ENCODE measurements around the gene PATL1. TPM values are rescaled to one million over a fixed set of nuclear protein-coding genes. Genes with fewer than 3 reads are reported as not detected.
A peak's percentile ranks its signal among the peaks of the same experiment; 100 is the strongest.
"Not testable (repeated sequence)": the region's sequence is repeated elsewhere in the genome, so short reads cannot be mapped to it uniquely, and the experiment has no call there.

Gene PATL1, protein sequence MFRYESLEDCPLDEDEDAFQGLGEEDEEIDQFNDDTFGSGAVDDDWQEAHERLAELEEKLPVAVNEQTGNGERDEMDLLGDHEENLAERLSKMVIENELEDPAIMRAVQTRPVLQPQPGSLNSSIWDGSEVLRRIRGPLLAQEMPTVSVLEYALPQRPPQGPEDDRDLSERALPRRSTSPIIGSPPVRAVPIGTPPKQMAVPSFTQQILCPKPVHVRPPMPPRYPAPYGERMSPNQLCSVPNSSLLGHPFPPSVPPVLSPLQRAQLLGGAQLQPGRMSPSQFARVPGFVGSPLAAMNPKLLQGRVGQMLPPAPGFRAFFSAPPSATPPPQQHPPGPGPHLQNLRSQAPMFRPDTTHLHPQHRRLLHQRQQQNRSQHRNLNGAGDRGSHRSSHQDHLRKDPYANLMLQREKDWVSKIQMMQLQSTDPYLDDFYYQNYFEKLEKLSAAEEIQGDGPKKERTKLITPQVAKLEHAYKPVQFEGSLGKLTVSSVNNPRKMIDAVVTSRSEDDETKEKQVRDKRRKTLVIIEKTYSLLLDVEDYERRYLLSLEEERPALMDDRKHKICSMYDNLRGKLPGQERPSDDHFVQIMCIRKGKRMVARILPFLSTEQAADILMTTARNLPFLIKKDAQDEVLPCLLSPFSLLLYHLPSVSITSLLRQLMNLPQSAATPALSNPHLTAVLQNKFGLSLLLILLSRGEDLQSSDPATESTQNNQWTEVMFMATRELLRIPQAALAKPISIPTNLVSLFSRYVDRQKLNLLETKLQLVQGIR
- total RNA-seq = 10 to 100 TPM; 72.3 to 88.0 TPM

DNA sequence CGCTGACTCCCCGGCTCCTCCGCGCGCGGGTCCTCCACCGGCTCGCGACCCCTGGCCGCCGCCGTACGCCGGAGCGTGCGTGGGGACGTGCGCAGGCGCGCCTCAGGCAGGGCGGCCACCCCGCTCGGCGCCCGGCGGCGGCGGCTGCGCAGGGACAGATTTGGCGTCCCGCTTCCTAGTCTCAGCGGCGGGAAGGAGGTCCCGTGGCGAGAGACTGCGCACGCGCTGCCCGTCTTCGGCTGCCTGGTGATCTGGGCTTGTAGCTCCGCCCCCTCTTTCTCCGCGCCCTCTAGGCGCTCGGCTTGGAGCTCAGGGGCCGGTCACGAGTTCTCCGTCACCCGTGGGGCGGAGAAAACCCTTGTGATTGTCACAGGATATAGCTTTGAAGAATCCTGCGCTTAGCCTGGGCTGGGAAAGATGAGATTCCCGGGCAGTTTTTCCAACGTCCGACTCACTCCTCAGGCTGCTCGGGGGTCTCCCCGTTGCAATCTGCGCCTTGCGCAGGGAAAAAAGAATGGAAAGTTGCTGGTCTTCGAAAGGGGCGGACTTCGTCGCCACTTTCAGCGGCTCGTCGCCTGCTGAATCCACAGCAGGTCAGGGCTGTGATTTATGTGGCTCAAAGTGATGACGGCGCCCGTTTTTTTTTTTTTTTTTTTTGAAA is at the start of gene PATL1:
Gene PATL1 (minus strand): TSS at position 88 of the 661 bp plus-strand sequence. CDS start 142 bp downstream, outside the sequence.
- DNase-seq (ENCODE audit: low spot score in 2 of 2) (peak; percentile 97 to 99), ATAC-seq (peak; percentile 94)
- H3K27ac Mint-ChIP-seq = peak within 1 kb of the TSS; percentile 94 to 98
- no peaks in the 10 kb centered on the region for H3K9me3 Mint-ChIP-seq
- H3K36me3 Mint-ChIP-seq = peaks cover 23 to 39% of the 10 kb centered on the region in 2 donors

DNA sequence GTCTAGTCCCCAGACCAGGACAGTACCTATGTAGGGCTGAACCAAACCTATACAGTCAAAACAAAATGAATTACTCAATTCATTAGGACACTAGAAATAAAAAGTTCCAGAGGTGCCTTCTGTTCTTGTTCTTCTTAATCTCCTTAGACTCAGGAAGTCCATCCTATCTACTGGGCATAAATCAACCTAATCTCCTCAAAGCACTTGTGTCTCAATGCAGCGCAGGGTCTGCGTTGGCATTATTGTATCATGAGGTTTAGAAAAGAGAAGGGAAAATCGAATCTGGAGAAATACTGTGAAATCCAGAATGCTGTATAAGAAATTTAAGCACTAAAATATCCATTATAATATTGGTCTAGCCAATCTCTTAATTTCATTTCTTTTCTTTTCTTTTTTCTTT is 47.2 kb upstream of the PATL1 start:
- ATAC-seq (no peak), DNase-seq (ENCODE audit: low spot score in 2 of 2) (no peak)
- H3K27ac Mint-ChIP-seq = no peak overlapping the region
- H3K9me3 Mint-ChIP-seq = no peaks in the 10 kb centered on the region
- no peaks in the 10 kb centered on the region for H3K36me3 Mint-ChIP-seq

DNA sequence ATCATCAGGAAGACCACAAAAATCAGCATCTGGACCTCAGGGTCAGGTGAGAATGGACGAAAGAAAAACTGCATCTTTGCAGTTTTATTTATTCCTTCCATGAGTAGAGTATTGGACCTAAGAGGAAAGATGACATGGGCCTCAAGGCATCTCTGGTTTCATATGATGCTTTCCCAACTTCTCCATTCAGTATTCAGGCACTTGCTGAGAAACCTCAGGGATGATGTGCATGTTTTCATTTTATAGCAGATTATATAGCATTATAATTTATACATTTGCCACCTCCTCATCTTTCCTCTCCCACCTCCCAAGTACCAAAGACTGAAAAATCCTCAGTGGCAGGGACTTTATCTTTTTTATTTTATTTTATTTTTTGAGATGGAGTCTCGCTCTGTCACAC is 44.9 kb upstream of the PATL1 start, which contains the start of gene OR10V1:
Gene OR10V1 (minus strand): TSS at position 101 of the 400 bp plus-strand sequence. CDS start 0 bp downstream, at position 101.
- Mint-ChIP-seq H3K36me3 (no peaks in the 10 kb centered on the region), H3K27ac (no peak within 1 kb of the TSS), H3K9me3 (no peaks in the 10 kb centered on the region)
- ATAC-seq = no peak
- no peak for DNase-seq (ENCODE audit: low spot score in 2 of 2)

DNA sequence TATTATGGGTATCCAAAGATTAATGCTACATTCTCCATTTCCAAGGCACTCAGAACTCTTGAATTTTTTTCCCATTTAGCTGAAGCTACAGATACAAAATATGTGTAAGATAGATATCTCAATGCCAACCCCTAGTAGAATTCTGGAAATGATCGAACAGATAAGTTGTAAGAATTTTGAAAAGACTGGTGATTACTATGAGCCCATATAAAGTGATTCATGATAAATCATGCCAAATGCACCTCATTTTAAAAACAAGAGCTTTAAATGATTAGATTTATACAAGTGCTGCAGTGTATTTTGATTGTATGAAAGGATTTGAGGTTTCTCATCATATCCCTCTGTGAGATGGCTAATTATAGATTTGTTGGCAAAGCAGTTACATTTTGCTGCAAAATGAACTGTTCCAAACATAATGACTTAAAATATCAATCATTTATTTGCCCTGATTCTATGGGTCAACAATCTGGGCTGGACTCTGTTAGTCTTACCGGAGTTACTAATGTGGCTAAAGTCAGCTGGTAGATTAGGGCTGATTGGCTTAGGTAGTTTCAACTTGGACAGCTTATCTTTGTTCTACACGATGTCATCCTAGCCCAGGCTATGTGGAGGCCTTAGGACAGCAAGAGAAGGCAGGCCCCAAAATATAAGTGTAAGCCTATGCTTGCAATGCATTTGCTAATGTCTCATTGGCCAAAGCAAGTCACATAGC is 41.5 kb upstream of the PATL1 start:
- Mint-ChIP-seq H3K9me3 (no peaks in the 10 kb centered on the region), H3K36me3 (no peaks in the 10 kb centered on the region), H3K27ac (no peak overlapping the region)
- ATAC-seq (no peak), DNase-seq (ENCODE audit: low spot score in 2 of 2) (no peak)

DNA sequence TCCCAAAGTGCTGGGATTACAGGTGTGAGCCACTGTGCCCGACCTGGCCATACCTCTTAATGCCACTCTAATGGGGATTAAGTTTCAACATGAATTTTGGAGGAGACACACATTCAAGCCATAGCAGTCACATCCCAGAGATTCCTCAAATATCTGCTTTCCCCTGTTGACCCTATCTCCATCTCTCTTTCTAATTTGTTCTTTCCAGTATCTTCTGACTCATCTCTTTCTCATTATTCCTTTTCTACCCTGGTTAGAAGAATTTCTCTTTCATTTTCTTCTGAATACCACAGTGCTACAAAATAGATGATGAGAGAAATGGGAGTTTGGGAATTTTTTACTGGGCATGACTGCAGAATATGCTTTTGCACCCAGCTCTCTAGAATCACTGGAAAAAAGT is 39.7 kb upstream of the PATL1 start:
- no peak for DNase-seq (ENCODE audit: low spot score in 2 of 2)
- ATAC-seq = no peak
- Mint-ChIP-seq H3K36me3 (no peaks in the 10 kb centered on the region), H3K9me3 (no peaks in the 10 kb centered on the region), H3K27ac (no peak overlapping the region)

DNA sequence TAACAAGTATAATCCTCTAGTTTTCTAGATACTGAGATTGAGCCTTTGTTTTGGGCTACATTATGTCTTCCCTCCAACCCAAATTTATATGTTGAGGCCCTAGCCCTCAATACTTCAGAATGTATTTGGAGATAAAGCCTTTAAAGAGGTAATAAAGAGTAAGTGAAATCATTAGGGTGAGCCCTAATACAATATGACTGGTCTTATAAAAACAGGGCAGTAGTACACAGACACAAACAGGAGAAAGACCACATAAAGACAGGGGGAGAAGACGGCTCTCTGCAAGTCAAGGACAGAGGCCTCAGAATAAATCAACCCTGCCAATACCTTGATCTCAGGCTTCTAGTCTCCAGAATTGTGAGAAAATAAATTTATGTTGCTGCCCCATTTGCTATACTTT is 38.5 kb upstream of the PATL1 start:
- Mint-ChIP-seq H3K27ac (no peak overlapping the region), H3K36me3 (no peaks in the 10 kb centered on the region), H3K9me3 (no peaks in the 10 kb centered on the region)
- ATAC-seq (no peak), DNase-seq (ENCODE audit: low spot score in 2 of 2) (no peak)

DNA sequence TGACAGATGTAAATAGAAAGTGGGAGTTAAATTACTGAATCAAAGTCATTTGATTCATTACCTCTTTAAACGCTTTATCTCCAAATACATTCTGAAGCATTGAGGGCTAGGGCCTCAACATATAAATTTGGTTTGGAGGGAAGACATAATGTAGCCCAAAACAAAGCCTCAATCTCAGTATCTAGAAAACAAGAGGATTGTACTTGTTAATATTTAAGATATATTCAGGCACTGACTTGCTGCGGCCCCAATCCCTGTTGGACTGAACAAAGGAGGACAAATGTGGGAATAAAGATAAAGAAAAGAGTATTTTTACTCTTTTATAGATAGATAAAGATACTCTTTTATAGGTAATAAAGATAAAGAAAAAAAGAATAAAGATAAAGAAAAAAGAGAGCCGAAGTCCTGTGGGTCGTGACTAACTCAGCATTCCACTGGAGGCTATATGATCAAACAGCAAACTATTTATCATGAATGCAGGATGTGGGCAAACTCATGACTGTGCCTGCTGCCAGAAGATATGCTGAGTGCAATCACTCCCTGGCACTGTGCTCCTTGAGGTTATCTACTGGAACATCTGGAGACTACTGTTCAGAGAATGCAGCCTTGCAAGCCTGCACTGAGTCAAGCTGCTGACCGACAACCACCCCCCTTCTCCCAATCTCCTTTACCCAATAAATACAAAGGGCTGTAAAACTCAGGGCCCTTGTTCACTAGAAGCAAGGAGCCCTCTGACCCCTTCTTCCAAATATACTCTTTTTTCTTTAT is 37.9 kb upstream of the PATL1 start:
- ATAC-seq (no peak), DNase-seq (ENCODE audit: low spot score in 2 of 2) (no peak)
- Mint-ChIP-seq H3K36me3 (no peaks in the 10 kb centered on the region), H3K27ac (no peak overlapping the region), H3K9me3 (no peaks in the 10 kb centered on the region)

DNA sequence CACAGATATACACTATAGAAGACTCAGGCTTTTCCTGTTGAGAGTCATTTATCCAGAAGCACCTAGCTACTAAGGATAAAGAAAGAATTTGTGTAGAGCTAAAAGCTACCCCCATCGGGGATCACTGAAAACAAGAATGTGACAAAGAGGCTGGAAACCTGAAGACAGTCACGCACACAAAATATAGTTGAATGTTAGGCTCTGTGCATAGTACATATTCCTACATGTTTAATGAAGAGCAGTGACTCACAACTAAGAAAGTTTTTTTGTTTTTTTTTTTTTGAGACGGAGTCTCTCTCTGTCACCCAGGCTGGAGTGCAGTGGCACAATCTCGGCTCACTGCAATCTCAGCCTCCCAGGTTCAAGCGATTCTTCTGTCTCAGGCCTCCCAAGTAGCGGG is 36.5 kb upstream of the PATL1 start:
- Mint-ChIP-seq H3K27ac (no peak overlapping the region), H3K9me3 (no peaks in the 10 kb centered on the region), H3K36me3 (no peaks in the 10 kb centered on the region)
- ATAC-seq (no peak), DNase-seq (ENCODE audit: low spot score in 2 of 2) (no peak)

DNA sequence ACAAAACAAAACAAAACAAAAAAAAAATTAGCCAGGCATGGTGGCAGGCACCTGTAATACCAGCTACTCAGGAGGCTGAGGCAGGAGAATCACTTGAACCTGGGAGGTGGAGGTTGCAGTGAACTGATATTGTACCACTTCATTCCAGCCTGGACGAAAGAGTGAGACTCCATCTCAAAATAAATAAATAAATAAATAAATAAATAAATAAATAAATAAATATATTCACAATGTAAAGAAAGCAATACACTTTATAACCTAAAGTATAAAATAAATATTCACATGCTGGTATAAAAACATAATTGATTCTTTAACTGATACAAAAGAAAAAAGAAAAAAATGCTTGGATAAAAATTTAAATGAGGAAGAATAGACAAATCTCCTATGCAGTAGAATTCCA is 34.7 kb upstream of the PATL1 start:
- not testable (repeated sequence) for ATAC-seq; H3K27ac Mint-ChIP-seq; DNase-seq (ENCODE audit: low spot score in 2 of 2); H3K9me3 Mint-ChIP-seq; H3K36me3 Mint-ChIP-seq

DNA sequence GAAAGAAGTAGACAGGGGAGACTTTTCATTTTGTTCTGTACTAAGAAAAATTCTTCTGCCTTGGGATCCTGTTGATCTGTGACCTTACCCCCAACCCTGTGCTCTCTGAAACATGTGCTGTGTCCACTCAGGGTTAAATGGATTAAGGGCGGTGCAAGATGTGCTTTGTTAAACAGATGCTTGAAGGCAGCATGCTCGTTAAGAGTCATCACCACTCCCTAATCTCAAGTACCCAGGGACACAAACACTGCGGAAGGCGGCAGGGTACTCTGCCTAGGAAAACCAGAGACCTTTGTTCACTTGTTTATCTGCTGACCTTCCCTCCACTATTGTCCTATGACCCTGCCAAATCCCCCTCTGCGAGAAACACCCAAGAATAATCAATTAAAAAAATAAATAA is 31.3 kb upstream of the PATL1 start:
- not testable (repeated sequence) for H3K9me3 Mint-ChIP-seq; H3K36me3 Mint-ChIP-seq; H3K27ac Mint-ChIP-seq; DNase-seq (ENCODE audit: low spot score in 2 of 2); ATAC-seq

DNA sequence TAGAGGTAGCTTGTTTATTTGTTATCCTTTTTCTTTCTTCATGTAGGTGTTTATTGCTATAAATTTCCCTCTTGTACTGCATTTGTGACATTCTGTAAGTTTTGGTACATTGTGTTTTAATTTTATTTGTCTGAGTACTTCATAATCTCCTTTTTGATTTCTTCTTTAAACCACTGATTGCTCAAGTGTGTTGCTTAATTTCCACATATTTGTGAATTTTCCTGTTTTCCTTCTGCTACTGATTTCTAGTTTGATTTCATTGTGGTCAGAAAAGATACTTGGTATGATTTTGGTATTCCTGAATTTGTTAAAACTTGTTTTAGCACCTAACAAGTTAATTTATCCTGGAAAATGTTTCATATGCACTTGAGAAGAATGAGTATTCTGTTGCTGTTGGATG is 29.7 kb upstream of the PATL1 start:
- peaks cover 0 to 5% of the 10 kb centered on the region in 2 donors for H3K36me3 Mint-ChIP-seq
- ATAC-seq = no peak
- H3K9me3 Mint-ChIP-seq = peaks cover 7 to 11% of the 10 kb centered on the region in 2 donors
- no peak for DNase-seq (ENCODE audit: low spot score in 2 of 2)
- no peak overlapping the region for H3K27ac Mint-ChIP-seq

DNA sequence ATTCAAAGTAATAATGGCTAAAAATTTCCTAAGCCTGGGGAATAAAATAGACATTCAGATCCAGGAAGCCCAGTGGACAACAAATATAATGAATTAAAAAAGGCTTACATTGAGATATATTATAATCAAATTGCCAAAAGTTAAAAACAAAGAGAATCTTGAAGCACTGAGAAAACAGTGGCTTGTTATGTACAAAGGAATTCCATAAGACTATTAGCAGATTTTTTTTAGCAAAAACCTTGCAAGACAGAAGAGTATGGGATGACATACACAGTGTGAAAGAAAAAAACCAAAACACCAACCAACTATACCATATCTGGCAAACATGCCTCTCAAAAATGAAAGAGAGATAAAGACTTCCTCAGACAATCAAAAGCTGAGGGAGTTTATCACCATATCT is 24.1 kb upstream of the PATL1 start:
- Mint-ChIP-seq H3K9me3 (peaks cover 16 to 20% of the 10 kb centered on the region in 2 donors), H3K27ac (no peak overlapping the region)
- ATAC-seq = no peak

DNA sequence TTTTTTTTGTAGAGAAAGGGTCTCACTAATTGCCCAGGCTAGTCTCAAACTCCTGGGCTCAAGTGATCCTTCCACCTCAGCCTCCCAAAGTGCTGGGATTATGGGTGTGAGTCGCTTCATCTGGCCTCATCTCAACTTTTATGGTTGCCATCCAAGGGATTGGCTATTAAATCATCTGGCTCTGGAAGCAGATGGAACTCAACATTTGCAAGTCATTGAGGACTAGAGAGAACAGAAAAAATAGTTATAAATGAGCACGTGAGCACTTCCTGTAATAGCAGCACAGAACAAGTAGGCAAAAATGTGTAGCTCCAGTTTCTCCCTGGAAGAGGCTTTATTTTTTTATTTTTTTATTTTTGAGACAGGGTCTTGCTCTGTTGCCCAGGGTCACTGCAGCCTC is 22.3 kb upstream of the PATL1 start:
- Mint-ChIP-seq H3K36me3 (peaks cover 0 to 18% of the 10 kb centered on the region in 2 donors), H3K9me3 (peaks cover 16% of the 10 kb centered on the region in 2 donors), H3K27ac (no peak overlapping the region)
- ATAC-seq = no peak
- DNase-seq (ENCODE audit: low spot score in 2 of 2) = no peak

More for the DNA sequence above, 24.1 kb upstream of the PATL1 start:
- DNase-seq (ENCODE audit: low spot score in 2 of 2) = no peak
- H3K36me3 Mint-ChIP-seq = peaks cover 0 to 18% of the 10 kb centered on the region in 2 donors

DNA sequence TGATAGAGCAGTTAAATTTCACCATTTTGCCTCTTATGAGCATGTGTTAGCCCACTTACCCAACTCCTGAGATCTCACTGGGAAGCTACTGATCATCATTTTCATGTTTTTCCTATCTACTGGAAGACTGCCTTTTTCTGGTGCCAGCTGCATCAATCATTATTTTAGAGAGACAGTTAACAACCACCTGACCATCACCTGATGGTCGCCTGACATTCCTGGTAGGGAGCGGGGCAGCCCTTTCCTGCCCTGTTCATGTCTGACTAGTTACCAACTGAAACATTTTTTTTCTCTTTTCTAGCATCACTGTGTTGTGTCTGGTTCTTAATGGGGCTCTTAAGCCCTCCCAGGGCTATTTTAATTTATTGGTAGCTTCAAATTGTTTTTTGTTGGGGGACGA is 20.2 kb upstream of the PATL1 start:
- no peak for ATAC-seq
- no peak for DNase-seq (ENCODE audit: low spot score in 2 of 2)
- no peak overlapping the region for H3K27ac Mint-ChIP-seq
- H3K9me3 Mint-ChIP-seq = peaks cover 13 to 14% of the 10 kb centered on the region in 2 donors
- H3K36me3 Mint-ChIP-seq = peaks cover 0 to 18% of the 10 kb centered on the region in 2 donors

DNA sequence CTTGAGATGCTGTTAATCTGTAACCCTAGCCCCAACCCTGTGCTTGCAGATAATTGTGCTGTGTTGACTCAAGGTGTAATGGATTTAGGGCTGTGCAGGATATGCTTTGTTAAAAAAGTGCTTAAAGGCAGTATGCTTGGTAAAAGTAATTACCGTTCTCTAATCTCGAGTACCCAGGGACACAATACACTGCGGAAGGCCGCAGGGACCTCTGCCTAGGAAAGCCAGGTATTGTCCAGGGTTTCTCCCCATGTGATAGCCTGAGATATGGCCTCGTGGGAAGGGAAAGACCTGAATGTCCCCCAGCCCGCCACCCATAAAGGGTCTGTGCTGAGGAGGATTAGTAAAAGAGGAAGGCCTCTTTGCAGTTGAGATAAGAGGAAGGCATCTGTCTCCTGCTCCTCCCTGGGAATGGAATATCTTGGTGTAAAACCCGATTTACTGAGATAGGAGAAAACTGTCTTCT is 12.5 kb upstream of the PATL1 start:
- H3K36me3 Mint-ChIP-seq, ATAC-seq: not testable (repeated sequence)

More for the DNA sequence above, 12.5 kb upstream of the PATL1 start:
- H3K9me3 Mint-ChIP-seq; DNase-seq (ENCODE audit: low spot score in 2 of 2); H3K27ac Mint-ChIP-seq: not testable (repeated sequence)

Data from activated naive CD4-positive, alpha-beta T cell treated with anti-CD3 and anti-CD28 coated beads, Interleukin-2, amount 50 U/mL, for 72 hours (primary cell).